T-helper 1 cell treated with Interleukin-12 subunit alpha and Interleukin-12 subunit beta and Interleukin-4 antibody, amounts not matched to agents 30 μg/mL and 1 μg/mL, for 36 hours (primary cell): ENCODE data around the gene PTPRG.

Source experiments
- H3K27ac Mint-ChIP-seq: one replicate; pipeline ENCODE4 v1.8.0; 2021; ENCODE audit warnings: mild to moderate bottlenecking, mixed read lengths
- H3K27me3 Mint-ChIP-seq: one replicate; pipeline ENCODE4 v1.8.0; 2021; ENCODE audit warnings: low read depth, mixed read lengths
- H3K36me3 Mint-ChIP-seq: one replicate; pipeline ENCODE4 v1.8.0; 2021; ENCODE audit warnings: low read depth, mixed read lengths
- H3K4me1 Mint-ChIP-seq: one replicate; pipeline ENCODE4 v1.8.0; 2021; ENCODE audit warnings: low read depth, mixed read lengths
- H3K4me3 Mint-ChIP-seq: one replicate; pipeline ENCODE4 v1.8.0; 2021; ENCODE audit warnings: mild to moderate bottlenecking, moderate library complexity, mixed read lengths
- H3K9me3 Mint-ChIP-seq: one replicate; pipeline ENCODE4 v1.8.0; 2021; ENCODE audit warnings: mixed read lengths

Gene PTPRG

DNA sequence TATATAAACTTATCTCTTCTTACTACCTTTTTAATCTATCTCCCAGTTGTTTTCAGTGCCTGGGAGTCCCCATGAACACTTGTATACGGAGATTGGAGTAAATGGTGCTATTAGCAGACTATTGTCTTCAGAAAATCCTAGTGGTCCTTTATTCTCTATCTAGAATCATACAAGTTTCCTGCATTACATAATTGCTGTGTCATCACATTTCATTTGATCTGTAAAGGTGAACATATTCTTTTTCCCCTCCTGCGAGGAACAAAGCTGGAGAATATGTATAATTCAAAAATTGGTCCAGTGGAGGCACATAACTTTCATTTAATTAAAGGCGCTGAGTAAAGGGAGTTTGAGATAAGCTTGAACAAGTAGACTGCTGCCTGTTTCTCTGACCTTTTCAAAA is 487.2 kb downstream of the PTPRG start:
- Mint-ChIP-seq H3K4me3 (no peak overlapping the region), H3K27ac (no peak overlapping the region), H3K27me3 (no peaks in the 10 kb centered on the region), H3K9me3 (no peaks in the 10 kb centered on the region), H3K4me1 (no peaks in the 10 kb centered on the region), H3K36me3 (no peaks in the 10 kb centered on the region)

DNA sequence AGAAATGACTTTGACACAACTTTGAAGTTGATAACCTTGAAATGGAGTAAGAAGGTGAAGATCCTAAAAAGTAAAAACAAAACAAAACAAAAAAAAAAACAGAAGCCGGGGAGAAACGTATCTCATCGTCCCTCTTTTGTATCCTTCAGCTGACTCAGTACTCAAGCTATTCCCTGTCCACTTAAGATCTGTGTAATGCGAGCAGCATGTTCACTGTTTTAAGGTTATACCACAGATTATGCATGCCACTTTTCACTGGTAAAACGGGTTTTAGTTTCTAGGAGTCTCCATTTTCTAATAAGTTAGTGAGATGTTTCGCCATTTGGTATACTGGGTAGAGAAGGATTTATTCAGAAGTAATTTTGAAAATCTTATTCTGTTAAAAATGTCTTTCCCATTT is 487.7 kb downstream of the PTPRG start:
- no peaks in the 10 kb centered on the region for H3K36me3 Mint-ChIP-seq
- H3K27ac Mint-ChIP-seq: no peak overlapping the region
- H3K27me3 Mint-ChIP-seq: no peaks in the 10 kb centered on the region
- H3K9me3 Mint-ChIP-seq: no peaks in the 10 kb centered on the region
- H3K4me3 Mint-ChIP-seq: no peak overlapping the region
- H3K4me1 Mint-ChIP-seq: no peaks in the 10 kb centered on the region

DNA sequence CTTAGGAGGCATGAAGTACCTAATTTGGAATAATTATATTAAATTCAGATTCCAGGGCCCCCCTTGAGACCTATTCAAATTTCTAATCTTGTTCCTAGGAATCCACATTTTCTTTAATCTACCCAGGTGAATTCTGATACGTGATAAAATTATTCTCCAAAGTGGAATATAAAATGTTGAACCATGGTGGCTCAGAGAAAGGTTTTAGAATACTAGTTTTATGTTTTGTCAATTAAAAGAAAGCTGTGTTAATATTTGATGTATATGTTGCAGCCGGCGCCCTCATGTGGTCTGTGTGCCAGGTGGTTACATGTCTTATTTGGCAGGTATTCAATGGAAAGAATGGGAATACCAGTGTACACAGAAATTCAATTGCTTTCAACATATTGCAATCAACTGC is 490.1 kb downstream of the PTPRG start:
- Mint-ChIP-seq H3K4me3 (no peak overlapping the region), H3K4me1 (no peaks in the 10 kb centered on the region), H3K9me3 (no peaks in the 10 kb centered on the region), H3K27ac (no peak overlapping the region), H3K36me3 (no peaks in the 10 kb centered on the region), H3K27me3 (no peaks in the 10 kb centered on the region)

DNA sequence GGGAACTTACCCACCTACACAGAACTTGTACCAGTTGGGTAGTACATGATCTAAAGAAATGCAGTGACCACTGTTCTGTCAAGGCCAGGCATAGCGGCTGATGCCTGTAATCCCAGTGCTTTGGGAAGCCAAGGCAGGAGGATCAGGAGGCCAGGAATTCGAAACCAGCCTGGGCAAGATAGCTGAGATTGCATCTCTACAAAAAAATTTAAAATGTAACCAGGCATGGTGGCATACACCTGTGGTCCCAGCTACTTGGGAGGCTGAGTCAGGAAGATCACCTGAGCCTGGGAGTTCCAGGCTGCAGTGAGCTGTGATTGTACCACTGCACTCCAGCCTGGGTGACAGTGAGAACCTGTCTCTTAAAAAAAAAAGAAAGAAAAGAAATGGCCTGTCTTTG is 491.0 kb downstream of the PTPRG start:
- H3K4me3 Mint-ChIP-seq: no peak overlapping the region
- H3K36me3 Mint-ChIP-seq: no peaks in the 10 kb centered on the region
- no peaks in the 10 kb centered on the region for H3K27me3 Mint-ChIP-seq
- H3K4me1 Mint-ChIP-seq: no peaks in the 10 kb centered on the region
- no peaks in the 10 kb centered on the region for H3K9me3 Mint-ChIP-seq
- H3K27ac Mint-ChIP-seq: no peak overlapping the region

DNA sequence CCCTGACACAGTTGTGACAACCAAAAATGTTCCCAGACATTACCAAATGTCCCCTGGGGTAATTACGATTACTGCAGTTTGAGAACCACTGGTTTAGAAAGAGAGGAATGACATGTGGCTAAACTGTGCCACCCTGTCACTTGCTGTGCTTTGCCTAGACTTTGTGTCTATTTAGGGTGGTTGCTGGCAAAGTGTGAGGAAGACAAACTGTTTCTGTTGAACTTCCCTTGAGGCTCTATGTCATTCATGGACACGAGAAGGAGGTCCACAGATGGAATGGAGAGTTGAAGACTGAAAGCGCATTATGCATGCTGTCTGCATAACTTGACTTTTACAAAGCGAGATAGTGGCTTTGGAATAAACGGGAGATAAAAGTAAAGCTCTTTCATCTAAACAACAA is 495.3 kb downstream of the PTPRG start:
- no peak overlapping the region for H3K27ac Mint-ChIP-seq
- H3K27me3 Mint-ChIP-seq: no peaks in the 10 kb centered on the region
- H3K4me3 Mint-ChIP-seq: no peak overlapping the region
- H3K36me3 Mint-ChIP-seq: no peaks in the 10 kb centered on the region
- H3K9me3 Mint-ChIP-seq: peaks cover 4% of the 10 kb centered on the region
- H3K4me1 Mint-ChIP-seq: no peaks in the 10 kb centered on the region

DNA sequence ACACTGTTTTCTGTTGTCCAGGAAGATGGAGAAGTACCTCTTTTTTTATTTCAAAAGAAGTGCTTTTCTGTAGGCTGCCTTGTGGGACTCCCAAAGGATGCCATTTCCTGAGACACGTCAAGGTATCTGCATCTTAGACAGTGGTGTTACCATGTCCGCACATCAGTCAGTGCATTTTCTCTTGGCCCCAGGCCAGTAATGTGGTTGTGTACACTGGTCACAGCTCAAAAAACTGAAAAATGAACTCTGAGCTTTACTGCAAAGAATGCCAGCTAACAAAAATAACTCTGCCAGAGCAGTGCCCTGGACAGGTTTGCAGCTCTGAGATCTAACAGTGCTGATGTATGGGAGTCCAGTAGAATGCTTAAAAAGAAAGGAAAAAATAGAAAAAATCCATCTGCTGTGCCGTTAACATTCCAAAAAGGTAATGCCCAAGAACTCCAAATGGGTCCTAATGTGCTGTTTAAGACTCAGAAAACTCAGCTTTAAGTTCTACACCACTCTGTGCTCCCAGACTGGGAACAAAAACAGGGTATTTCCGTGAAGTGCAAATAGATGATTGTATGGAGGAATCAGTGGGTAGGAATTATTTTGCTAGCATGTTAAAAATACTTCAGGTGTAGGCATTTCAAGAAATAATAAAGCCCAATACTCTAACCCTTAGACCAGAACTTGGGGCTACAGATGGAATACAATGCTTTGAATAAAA is 496.1 kb downstream of the PTPRG start:
- no peaks in the 10 kb centered on the region for H3K4me1 Mint-ChIP-seq
- no peaks in the 10 kb centered on the region for H3K27me3 Mint-ChIP-seq
- H3K36me3 Mint-ChIP-seq: no peaks in the 10 kb centered on the region
- H3K27ac Mint-ChIP-seq: no peak overlapping the region
- H3K4me3 Mint-ChIP-seq: no peak overlapping the region
- peaks cover 4% of the 10 kb centered on the region for H3K9me3 Mint-ChIP-seq

DNA sequence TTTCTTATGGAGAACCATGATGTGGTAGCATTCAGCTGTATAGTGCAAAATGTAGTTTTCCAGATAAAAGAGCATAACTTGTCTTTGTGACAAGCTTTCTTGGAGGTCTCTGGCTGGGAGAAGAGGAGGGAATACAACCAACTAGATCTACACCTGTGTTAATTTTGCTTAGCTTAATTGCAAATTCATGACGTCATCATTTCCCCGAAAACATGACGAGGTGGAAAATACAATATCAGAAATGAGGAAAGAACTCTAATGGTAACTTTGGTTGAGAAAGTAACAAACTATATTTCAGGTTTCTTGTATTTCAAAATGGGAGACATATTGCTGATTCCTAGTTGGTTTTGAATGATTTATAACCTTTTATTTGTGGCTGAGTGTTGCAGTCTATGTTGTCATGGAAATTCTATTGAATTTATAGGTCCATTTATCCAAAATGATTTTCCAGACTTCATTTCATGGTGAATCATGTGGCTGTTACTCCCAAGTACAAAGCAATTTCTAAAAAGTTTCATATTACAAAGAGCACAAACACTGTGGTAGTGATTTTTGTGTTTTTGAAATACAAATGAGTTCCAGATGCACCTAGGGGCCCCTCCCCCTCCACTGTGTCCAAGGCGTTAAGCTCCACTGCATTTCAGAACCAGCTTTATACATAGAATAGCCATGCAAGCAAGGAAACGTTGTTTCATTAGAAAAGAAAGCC is 504.8 kb downstream of the PTPRG start:
- H3K27ac Mint-ChIP-seq: no peak overlapping the region
- H3K27me3 Mint-ChIP-seq: no peaks in the 10 kb centered on the region
- no peak overlapping the region for H3K4me3 Mint-ChIP-seq
- no peaks in the 10 kb centered on the region for H3K4me1 Mint-ChIP-seq
- H3K36me3 Mint-ChIP-seq: no peaks in the 10 kb centered on the region
- no peaks in the 10 kb centered on the region for H3K9me3 Mint-ChIP-seq

DNA sequence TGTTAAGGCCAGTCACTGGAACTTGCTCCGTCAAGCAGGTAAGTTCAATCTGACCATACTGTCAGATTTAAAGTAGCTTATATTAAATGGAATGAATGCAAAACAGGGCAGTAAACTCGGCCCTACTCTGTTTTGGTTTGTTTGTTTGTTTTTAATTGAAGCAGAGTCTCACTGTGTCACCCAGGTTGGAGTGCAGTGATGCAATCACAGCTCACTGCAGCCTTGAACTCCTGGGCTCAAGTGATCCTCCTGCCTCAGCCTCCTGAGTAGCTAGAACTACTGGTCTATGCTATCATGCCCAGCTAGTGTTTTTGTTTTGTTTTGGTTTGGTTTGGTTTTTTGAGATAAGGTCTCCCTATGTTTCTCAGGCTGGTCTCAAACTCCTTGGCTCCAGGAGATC is 507.0 kb downstream of the PTPRG start:
- Mint-ChIP-seq H3K27me3 (no peaks in the 10 kb centered on the region), H3K27ac (no peak overlapping the region), H3K9me3 (no peaks in the 10 kb centered on the region), H3K36me3 (no peaks in the 10 kb centered on the region), H3K4me1 (no peaks in the 10 kb centered on the region), H3K4me3 (no peak overlapping the region)

DNA sequence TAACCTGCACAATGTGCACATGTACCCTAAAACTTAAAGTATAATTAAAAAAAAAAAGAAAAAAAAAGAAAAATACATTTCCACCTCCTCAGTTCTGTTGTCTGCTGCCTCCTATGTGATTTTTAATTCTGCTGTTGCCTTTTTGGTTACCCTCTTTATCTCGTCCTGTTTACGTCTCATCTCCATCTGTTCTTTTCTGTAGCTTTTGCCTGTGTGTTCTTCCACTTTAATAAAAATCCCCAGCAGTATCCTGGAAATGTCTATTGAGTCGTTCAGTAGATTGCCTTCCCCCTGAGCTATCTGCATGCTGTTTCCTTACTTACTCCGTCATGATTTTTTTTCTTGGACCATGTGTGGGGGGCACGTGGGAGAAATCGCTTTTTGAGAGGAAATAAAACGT is 509.5 kb downstream of the PTPRG start:
- H3K4me1 Mint-ChIP-seq: no peaks in the 10 kb centered on the region
- H3K36me3 Mint-ChIP-seq: no peaks in the 10 kb centered on the region
- H3K4me3 Mint-ChIP-seq: no peak overlapping the region
- H3K9me3 Mint-ChIP-seq: no peaks in the 10 kb centered on the region
- H3K27ac Mint-ChIP-seq: no peak overlapping the region
- no peaks in the 10 kb centered on the region for H3K27me3 Mint-ChIP-seq

DNA sequence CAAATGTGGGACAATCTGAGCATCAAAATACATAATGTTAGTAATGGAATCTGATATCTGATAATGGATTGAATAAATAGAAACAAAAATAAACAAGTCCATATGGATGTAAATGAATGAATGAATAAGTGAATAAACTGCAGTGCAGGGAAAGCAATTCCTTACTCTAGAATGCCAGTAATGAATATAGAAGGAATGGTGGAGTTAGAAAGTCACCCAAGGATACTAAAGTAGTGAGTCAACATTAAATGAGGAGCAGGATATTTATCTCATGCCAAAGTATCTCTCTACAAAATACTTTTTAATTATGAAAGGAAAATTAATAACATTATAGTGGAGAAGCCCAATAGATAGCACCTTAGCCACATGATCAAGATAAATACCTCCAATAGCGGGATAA is 511.7 kb downstream of the PTPRG start:
- no peaks in the 10 kb centered on the region for H3K27me3 Mint-ChIP-seq
- no peaks in the 10 kb centered on the region for H3K4me1 Mint-ChIP-seq
- H3K27ac Mint-ChIP-seq: no peak overlapping the region
- H3K9me3 Mint-ChIP-seq: no peaks in the 10 kb centered on the region
- H3K36me3 Mint-ChIP-seq: no peaks in the 10 kb centered on the region
- no peak overlapping the region for H3K4me3 Mint-ChIP-seq

DNA sequence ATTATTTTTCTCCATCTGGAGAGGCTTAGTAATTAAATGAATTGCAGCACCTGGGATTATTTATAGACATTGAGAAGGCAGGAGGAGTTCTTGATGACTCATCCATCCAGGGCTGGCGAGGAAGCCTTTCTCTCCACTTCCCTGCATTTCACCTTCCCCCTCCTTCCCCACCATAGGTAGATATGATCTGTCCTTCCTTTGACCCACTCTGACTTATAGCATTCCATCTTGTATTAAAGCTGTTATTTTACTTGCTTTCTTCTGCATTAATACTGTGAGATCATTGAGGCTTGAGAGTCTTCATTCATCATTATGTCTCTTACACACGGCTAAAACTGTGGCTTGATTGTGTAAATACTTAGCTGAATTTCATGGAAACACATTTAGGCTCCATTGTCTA is 523.2 kb downstream of the PTPRG start:
- no peaks in the 10 kb centered on the region for H3K4me1 Mint-ChIP-seq
- H3K9me3 Mint-ChIP-seq: no peaks in the 10 kb centered on the region
- no peak overlapping the region for H3K4me3 Mint-ChIP-seq
- H3K36me3 Mint-ChIP-seq: no peaks in the 10 kb centered on the region
- H3K27me3 Mint-ChIP-seq: no peaks in the 10 kb centered on the region
- no peak overlapping the region for H3K27ac Mint-ChIP-seq

DNA sequence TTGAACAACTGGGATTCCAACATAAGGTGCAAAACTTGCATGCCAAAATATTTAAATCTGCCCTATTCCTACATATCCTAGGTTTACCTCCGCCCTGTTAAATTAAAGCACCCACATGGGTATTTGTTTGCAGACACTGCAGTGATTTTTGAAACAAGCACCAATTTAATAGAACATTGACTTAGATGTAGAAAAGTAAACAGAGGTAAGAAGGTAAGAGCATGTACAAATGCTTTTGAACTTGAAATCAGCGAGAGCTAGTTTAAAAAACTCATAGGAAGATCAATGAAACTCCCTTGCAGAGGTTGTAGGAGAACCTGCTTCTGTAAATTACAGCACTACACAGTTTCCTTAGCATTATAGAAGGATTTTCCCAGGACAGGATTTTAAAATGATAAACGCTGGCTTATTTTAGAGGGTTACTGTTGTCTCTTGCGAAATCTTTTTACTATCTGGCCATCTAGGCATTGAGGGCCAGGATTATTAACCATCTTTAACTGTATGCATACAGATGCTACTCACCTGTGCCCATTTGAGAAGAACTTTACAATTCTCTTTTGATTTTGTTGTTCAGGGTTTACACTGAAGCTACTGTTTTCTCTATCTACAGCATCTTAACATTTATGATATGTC is 527.2 kb downstream of the PTPRG start:
- no peak overlapping the region for H3K4me3 Mint-ChIP-seq
- no peaks in the 10 kb centered on the region for H3K36me3 Mint-ChIP-seq
- H3K27me3 Mint-ChIP-seq: no peaks in the 10 kb centered on the region
- H3K9me3 Mint-ChIP-seq: no peaks in the 10 kb centered on the region
- H3K4me1 Mint-ChIP-seq: no peaks in the 10 kb centered on the region
- H3K27ac Mint-ChIP-seq: no peak overlapping the region

DNA sequence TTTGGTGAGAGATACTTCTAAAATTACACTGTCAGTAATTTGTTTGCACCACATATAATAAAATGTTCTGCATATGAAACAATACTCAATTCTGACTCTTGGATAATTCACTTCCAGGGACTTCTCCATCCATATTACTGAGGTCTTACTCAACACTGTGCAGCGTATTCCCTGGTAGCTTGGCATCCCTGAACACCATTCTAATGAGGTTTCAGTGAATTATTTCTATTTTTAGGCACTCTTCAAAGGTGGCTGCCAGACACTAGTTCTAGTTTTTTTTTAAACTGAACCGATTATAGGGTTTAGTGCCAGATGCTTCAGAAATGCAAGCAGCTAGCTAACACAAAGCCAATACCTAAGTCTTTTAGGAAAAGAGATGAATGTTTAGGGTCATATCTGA is 528.7 kb downstream of the PTPRG start:
- no peak overlapping the region for H3K4me3 Mint-ChIP-seq
- H3K27me3 Mint-ChIP-seq: no peaks in the 10 kb centered on the region
- no peak overlapping the region for H3K27ac Mint-ChIP-seq
- H3K4me1 Mint-ChIP-seq: no peaks in the 10 kb centered on the region
- H3K9me3 Mint-ChIP-seq: no peaks in the 10 kb centered on the region
- H3K36me3 Mint-ChIP-seq: no peaks in the 10 kb centered on the region

DNA sequence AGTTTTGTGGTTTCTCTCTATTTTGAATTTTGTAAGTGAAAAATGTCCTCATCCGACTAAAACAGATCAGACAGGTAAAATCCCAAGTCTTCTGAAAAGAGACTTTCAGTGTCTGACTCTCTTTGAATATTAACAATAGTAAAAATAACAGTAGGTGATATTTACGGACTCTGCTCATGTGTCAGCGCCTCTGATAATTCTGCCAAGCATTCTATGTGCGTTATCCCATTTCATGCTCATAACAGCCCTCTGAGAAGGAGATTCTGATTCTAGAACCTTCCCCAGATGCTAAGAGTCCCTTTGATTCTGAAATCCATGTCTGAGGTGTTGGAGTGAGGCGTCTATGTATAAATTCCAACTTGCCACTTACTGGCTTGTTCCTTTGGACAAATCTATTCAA is 529.1 kb downstream of the PTPRG start:
- Mint-ChIP-seq H3K9me3 (no peaks in the 10 kb centered on the region), H3K27ac (no peak overlapping the region), H3K36me3 (no peaks in the 10 kb centered on the region), H3K4me3 (no peak overlapping the region), H3K4me1 (no peaks in the 10 kb centered on the region), H3K27me3 (no peaks in the 10 kb centered on the region)

DNA sequence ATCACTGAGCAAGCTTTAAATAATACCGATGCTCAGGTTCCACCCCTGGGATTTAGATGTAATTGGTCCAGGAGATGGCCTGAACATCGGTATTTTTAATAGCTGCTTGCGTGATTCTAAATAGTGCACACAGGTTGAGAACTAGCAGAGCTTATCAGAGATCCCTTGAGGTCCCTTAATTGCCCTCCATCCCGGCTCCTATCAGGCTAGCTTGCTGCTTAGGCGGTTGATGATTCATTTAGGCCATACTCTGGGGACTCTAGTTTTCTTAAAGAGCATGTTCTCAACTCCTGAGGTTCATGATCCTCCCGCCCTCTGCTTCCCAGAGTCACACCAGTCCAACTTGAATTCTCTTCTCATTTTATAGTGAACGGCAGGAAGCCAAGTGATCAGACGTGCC is 531.7 kb downstream of the PTPRG start:
- H3K4me3 Mint-ChIP-seq: no peak overlapping the region
- H3K27me3 Mint-ChIP-seq: no peaks in the 10 kb centered on the region
- no peaks in the 10 kb centered on the region for H3K9me3 Mint-ChIP-seq
- H3K36me3 Mint-ChIP-seq: no peaks in the 10 kb centered on the region
- no peaks in the 10 kb centered on the region for H3K4me1 Mint-ChIP-seq
- no peak overlapping the region for H3K27ac Mint-ChIP-seq
